PFSK-1 (cell line): ENCODE data around the gene PITPNM1.

Source experiments
- POLR2AphosphoS5 ChIP-seq: IDR thresholded peaks from 2 replicates; pipeline ENCODE4 v1.6.1; 2012; ENCODE audit warnings: low read depth, mild to moderate bottlenecking, control low read depth, low read length, moderate library complexity
- TF ChIP-seq, protein P1 (sequence below), 2 experiments: IDR thresholded peaks; 2 replicates each; pipeline versions ENCODE4 v1.6.1 to v1.8.0; 2011 to 2012; ENCODE audit warnings: low read depth in 2 of 2, low read length in 2 of 2, control low read depth in 1 of 2, inconsistent platforms in 1 of 2, mild to moderate bottlenecking in 1 of 2, moderate library complexity in 1 of 2; ENCODE audit not compliant: insufficient read depth in 1 of 2

DNA sequence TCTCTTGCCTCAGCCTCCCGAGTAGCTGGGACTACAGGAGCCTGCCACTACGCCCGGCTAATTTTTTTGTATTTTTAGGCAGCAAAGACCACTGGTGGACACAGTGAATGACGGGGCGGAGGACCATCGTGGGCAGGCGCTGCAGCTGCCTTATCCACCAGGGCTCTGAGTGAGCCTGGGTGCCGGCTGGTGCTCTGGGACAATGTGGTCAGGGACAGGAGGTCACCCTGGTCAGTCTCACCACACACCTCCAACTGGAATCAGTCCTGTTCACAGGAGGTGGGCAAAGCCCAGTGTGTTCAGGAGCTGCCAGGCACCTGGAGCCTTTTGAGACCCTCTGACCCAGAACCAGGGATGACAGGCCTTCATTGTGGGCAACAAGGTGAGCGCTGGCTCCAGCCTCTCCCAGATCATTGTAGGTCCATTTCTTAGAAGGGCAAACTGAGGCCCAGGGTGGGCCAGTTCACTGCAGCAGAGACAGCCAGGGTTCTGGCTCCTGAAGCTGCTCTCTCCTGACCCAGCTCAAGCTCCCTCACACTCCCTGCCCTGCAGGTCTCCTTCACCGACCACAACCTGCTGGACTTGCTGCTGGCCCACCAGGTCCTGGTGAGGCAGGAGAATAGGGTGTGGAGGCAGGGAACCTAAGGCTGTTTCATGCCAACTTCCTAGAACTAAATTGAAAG, 33.8 kb upstream of the PITPNM1 start:
- TF ChIP-seq POLR2AphosphoS5, result no peak
- TF ChIP-seq, protein P1, sequence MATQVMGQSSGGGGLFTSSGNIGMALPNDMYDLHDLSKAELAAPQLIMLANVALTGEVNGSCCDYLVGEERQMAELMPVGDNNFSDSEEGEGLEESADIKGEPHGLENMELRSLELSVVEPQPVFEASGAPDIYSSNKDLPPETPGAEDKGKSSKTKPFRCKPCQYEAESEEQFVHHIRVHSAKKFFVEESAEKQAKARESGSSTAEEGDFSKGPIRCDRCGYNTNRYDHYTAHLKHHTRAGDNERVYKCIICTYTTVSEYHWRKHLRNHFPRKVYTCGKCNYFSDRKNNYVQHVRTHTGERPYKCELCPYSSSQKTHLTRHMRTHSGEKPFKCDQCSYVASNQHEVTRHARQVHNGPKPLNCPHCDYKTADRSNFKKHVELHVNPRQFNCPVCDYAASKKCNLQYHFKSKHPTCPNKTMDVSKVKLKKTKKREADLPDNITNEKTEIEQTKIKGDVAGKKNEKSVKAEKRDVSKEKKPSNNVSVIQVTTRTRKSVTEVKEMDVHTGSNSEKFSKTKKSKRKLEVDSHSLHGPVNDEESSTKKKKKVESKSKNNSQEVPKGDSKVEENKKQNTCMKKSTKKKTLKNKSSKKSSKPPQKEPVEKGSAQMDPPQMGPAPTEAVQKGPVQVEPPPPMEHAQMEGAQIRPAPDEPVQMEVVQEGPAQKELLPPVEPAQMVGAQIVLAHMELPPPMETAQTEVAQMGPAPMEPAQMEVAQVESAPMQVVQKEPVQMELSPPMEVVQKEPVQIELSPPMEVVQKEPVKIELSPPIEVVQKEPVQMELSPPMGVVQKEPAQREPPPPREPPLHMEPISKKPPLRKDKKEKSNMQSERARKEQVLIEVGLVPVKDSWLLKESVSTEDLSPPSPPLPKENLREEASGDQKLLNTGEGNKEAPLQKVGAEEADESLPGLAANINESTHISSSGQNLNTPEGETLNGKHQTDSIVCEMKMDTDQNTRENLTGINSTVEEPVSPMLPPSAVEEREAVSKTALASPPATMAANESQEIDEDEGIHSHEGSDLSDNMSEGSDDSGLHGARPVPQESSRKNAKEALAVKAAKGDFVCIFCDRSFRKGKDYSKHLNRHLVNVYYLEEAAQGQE (IDR thresholded peaks at IDR 0.05; ENCODE audit: insufficient read depth in 1 of 2, low read depth in 2 of 2, low read length in 2 of 2), result no peak
